Natural killer cell (primary cell): ENCODE measurements around the gene UBXN6. TPM values are rescaled to one million over a fixed set of nuclear protein-coding genes. Genes with fewer than 3 reads are reported as not detected.

Experiments used
- ATAC-seq, 3 donors: fragments of 150-1000 bp in 2 of 3; fragments of 200-7000 bp in 1 of 3; cut with Tn5 transposase; 1 replicate in 1 of 3; 2 replicates in 2 of 3; pipeline ENCODE4 v1.10.0; 2021; ENCODE audit warnings: mild to moderate bottlenecking in 2 of 3, moderate library complexity in 2 of 3
- DNase-seq, 2 donors: peaks; one replicate each; pipeline versions ENCODE4 v3.0.0 to v3.0.0-alpha.2; 2013 to 2021; ENCODE audit warnings: mixed read lengths in 1 of 2
- H3K27ac ChIP-seq: one replicate; pipeline ENCODE4 v1.5.1; 2013; ENCODE audit warnings: mild to moderate bottlenecking, low read length
- H3K27me3 ChIP-seq: one replicate; pipeline ENCODE4 v1.6.1; 2013; ENCODE audit warnings: low read length; ENCODE audit not compliant: control insufficient read depth, insufficient read depth
- H3K36me3 ChIP-seq: one replicate; pipeline ENCODE4 v1.6.1; 2013; ENCODE audit warnings: low read length; ENCODE audit not compliant: control insufficient read depth, insufficient read depth
- H3K4me1 ChIP-seq: one replicate; pipeline ENCODE4 v1.6.1; 2013; ENCODE audit warnings: low read length; ENCODE audit not compliant: control insufficient read depth, insufficient read depth
- H3K4me3 ChIP-seq: one replicate; pipeline ENCODE4 v1.5.1; 2013; ENCODE audit warnings: low read length
- H3K9me3 ChIP-seq: one replicate; pipeline ENCODE4 v1.6.1; 2013; ENCODE audit warnings: low read length; ENCODE audit not compliant: control insufficient read depth, insufficient read depth
- H3K27ac Mint-ChIP-seq, 2 donors: one replicate each; pipeline ENCODE4 v1.8.0; 2022; ENCODE audit warnings: mild to moderate bottlenecking in 2 of 2, mixed read lengths in 2 of 2, moderate library complexity in 1 of 2
- H3K27me3 Mint-ChIP-seq, 2 donors: one replicate each; pipeline ENCODE4 v1.8.0; 2022; ENCODE audit warnings: low read depth in 2 of 2, mixed read lengths in 2 of 2
- H3K36me3 Mint-ChIP-seq: one replicate; pipeline ENCODE4 v1.8.0; 2022; ENCODE audit warnings: mixed read lengths
- H3K4me1 Mint-ChIP-seq, 2 donors: one replicate each; pipeline ENCODE4 v1.8.0; 2022; ENCODE audit warnings: mixed read lengths in 2 of 2
- H3K4me3 Mint-ChIP-seq: one replicate; pipeline ENCODE4 v1.8.0; 2022; ENCODE audit warnings: mild to moderate bottlenecking, moderate library complexity, mixed read lengths
- H3K9me3 Mint-ChIP-seq, 2 donors: one replicate each; pipeline ENCODE4 v1.8.0; 2022; ENCODE audit warnings: mixed read lengths in 2 of 2
- CTCF ChIP-seq: fragments of 200-600 bp; IDR thresholded peaks from one replicate; pipeline ENCODE4 v1.8.0; 2022; ENCODE audit warnings: antibody characterized with exemption
- WGBS: methylation state at CpG from one replicate; pipeline ENCODE4 v1.1.7; 2013; ENCODE audit warnings: missing lambda C conversion rate; ENCODE audit not compliant: insufficient coverage; 5-methylcytosine and 5-hydroxymethylcytosine counted together
- intact Hi-C: fragments of 100-400 bp; cut with micrococcal nuclease; formaldehyde crosslinking; loops from one replicate; pipeline ENCODE4 v1.14.2; 2022
- total RNA-seq, 4 donors: library from RNA; stranded (reverse); fragments of 120-200 nt in 1 of 4; gene quantifications; one replicate each; pipeline versions ENCODE4 v1.2.3 to v1.2.4, GENCODE V29; 2013 to 2022

The UBXN6 gene
- total RNA-seq, 3 donors from 2014 or later (not counting 1 experiment from before 2014, with no cell fraction given): 54.3 to 67.7 (median 63.3) TPM

GRCh38 chr19:4503825-4504170, 46.2 kb upstream of the UBXN6 start:
- DNase-seq (no peak), ATAC-seq (no peak)
- Histone ChIP-seq H3K4me3 (no peak overlapping the region), H3K27ac (no peak overlapping the region), H3K9me3 (no peaks in the 10 kb centered on the region), H3K36me3 (peaks cover 2% of the 10 kb centered on the region), H3K4me1 (no peaks in the 10 kb centered on the region), H3K27me3 (no peaks in the 10 kb centered on the region)
- H3K9me3 Mint-ChIP-seq: no peaks in the 10 kb centered on the region
- TF ChIP-seq CTCF: no peak
- intact Hi-C loops: no loop called here
- H3K27ac Mint-ChIP-seq: no peak overlapping the region
- H3K4me1 Mint-ChIP-seq: peaks cover 6 to 12% of the 10 kb centered on the region in 2 donors
- H3K36me3 Mint-ChIP-seq: no peaks in the 10 kb centered on the region
- no peak overlapping the region for H3K4me3 Mint-ChIP-seq
- WGBS: 95% methylated on average over 10 of the region's 10 CpGs
- no peaks in the 10 kb centered on the region for H3K27me3 Mint-ChIP-seq

GRCh38 chr19:4503132-4503824, 45.7 kb upstream of the UBXN6 start:
- DNase-seq (no peak), ATAC-seq (no peak)
- Histone ChIP-seq H3K27me3 (no peaks in the 10 kb centered on the region), H3K36me3 (peaks cover 7% of the 10 kb centered on the region), H3K4me3 (no peak overlapping the region), H3K4me1 (no peaks in the 10 kb centered on the region), H3K27ac (no peak overlapping the region), H3K9me3 (no peaks in the 10 kb centered on the region)
- Mint-ChIP-seq H3K27me3 (no peaks in the 10 kb centered on the region), H3K36me3 (no peaks in the 10 kb centered on the region), H3K27ac (no peak overlapping the region), H3K4me3 (no peak overlapping the region), H3K4me1 (peaks cover 6 to 12% of the 10 kb centered on the region in 2 donors), H3K9me3 (no peaks in the 10 kb centered on the region)
- WGBS: 93% methylated on average over 24 of the region's 25 CpGs
- no peak for TF ChIP-seq CTCF
- intact Hi-C loops: no loop called here

DNA sequence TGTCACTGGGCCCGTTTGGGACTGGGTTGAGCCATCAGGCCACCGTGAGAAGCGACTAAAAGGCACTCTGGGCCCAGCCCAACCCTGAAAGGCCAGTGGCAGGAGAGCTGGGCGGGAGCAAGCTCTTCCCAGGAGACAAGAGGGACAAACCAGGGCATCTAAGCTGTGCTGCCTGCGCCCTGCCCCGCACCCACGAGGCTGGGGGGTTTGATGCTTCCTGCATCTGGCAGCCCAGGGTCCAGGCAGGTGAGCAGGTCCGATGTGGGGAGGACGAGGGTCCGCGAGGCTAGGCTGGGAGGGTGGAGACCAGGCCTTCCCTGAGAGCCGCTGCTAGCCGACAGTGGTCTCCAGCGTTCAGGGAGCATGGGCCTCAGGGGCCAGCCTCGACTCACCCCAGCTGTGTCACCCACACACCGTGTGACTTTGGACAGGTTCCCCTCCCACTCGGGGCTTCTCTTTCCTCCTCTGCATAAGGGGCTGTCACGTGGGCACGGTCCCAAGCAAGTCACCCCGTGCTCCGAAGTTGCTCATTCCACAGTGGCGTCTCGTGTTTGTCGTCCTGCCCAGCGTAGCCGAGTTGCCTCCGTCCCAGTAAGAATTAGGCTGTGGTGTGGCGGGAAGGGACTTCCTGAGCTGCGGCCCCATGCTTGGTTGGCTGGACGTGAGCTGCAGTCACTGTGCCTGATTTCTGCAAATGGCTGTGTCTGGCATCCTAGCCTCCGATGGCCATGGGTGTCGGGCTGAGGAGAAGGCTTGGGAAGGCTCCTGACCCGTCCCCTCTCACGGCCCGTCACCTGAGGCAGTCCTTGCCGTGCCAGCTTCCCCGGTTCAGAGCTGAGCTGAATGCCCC, 44.9 kb upstream of the UBXN6 start:
- H3K4me3 Mint-ChIP-seq: no peak overlapping the region
- H3K27ac ChIP-seq: no peak overlapping the region
- no peak overlapping the region for H3K27ac Mint-ChIP-seq
- H3K4me1 ChIP-seq: no peaks in the 10 kb centered on the region
- ATAC-seq: no peak
- peaks cover 6 to 12% of the 10 kb centered on the region in 2 donors for H3K4me1 Mint-ChIP-seq
- peaks cover 15% of the 10 kb centered on the region for H3K36me3 ChIP-seq
- TF ChIP-seq CTCF: no peak
- intact Hi-C loops: no loop called here
- H3K9me3 ChIP-seq: no peaks in the 10 kb centered on the region
- H3K27me3 Mint-ChIP-seq: no peaks in the 10 kb centered on the region
- H3K9me3 Mint-ChIP-seq: no peaks in the 10 kb centered on the region
- H3K36me3 Mint-ChIP-seq: no peaks in the 10 kb centered on the region
- no peaks in the 10 kb centered on the region for H3K27me3 ChIP-seq
- H3K4me3 ChIP-seq: no peak overlapping the region
- no peak for DNase-seq
- WGBS: 94% methylated on average over 37 of the region's 37 CpGs
